IPS-20b (cell line): ENCODE measurements around the gene AGPAT3.

Source experiments
- H3K27ac ChIP-seq: one replicate; pipeline ENCODE4 v1.5.1; 2013; ENCODE audit warnings: low read length
- H3K27me3 ChIP-seq: 2 replicates; pipeline ENCODE4 v1.6.1; 2013; ENCODE audit warnings: mild to moderate bottlenecking, low read length, inconsistent platforms; ENCODE audit not compliant: insufficient read depth
- H3K36me3 ChIP-seq: 2 replicates; pipeline ENCODE4 v1.6.1; 2013; ENCODE audit warnings: low read depth, mild to moderate bottlenecking, inconsistent platforms, low read length, moderate library complexity; ENCODE audit not compliant: insufficient read depth
- H3K4me1 ChIP-seq: 2 replicates; pipeline ENCODE4 v1.6.1; 2013; ENCODE audit warnings: mild to moderate bottlenecking, control low read depth, inconsistent platforms, low read length, moderate library complexity; ENCODE audit not compliant: insufficient read depth
- H3K4me3 ChIP-seq: 2 replicates; pipeline ENCODE4 v1.5.1; 2013; ENCODE audit warnings: mild to moderate bottlenecking, low read length, inconsistent platforms
- H3K9ac ChIP-seq: 2 replicates; pipeline ENCODE4 v1.6.1; 2013; ENCODE audit warnings: low read depth, mild to moderate bottlenecking, inconsistent platforms, low read length, moderate library complexity
- H3K9me3 ChIP-seq: 2 replicates; pipeline ENCODE4 v1.6.1; 2013; ENCODE audit warnings: mild to moderate bottlenecking, low read depth, low read length, inconsistent platforms; ENCODE audit not compliant: insufficient read depth

The AGPAT3 gene

DNA sequence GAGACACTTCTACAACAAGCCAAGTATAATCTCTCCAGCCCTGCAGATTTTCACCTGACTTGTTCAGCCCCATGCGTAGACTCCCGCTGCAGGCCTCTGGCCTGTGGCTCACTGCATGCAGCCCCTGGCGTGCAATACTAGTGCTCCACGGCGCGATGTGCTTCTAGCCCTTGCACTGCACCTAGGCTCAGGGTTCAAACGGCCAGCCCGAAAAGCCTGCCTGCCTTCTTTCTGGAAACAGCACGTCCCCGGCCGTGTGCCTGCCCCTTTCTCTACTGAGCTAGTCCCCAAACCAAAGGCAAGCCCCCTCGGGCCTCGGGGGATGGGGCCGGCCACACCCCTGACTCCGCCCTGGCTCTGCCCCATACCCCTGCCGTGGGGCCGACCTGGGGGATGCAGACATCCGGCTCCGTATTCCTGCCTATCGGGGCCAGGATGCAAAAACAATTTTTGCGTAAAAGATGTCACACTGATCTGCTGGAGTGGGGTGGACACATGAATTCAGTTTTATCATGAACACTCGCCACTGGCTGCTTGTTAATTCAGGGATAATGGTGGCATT is 120.7 kb downstream of the AGPAT3 start:
- Histone ChIP-seq H3K36me3 (no peaks in the 10 kb centered on the region), H3K27me3 (peaks cover 7% of the 10 kb centered on the region; the same call in 1 of the 2 replicates), H3K9me3 (no peaks in the 10 kb centered on the region), H3K4me3 (peak overlapping the region; percentile 70), H3K4me1 (peaks cover 3% of the 10 kb centered on the region; the same call in 1 of the 2 replicates), H3K9ac (peak overlapping the region; percentile 47), H3K27ac (no peak overlapping the region)

- peaks cover 7% of the 10 kb centered on the region; the same call in 1 of the 2 replicates for H3K27me3 ChIP-seq
- H3K4me1 ChIP-seq = peaks cover 3% of the 10 kb centered on the region; the same call in 1 of the 2 replicates
- peak overlapping the region; percentile 70; the same call in 1 of the 2 replicates for H3K4me3 ChIP-seq
- no peak overlapping the region for H3K27ac ChIP-seq
- peak overlapping the region; percentile 47; the same call in 1 of the 2 replicates for H3K9ac ChIP-seq
- no peaks in the 10 kb centered on the region for H3K36me3 ChIP-seq
- no peaks in the 10 kb centered on the region for H3K9me3 ChIP-seq
Measured at GRCh38 chr21:43986544-43987451, 121.8 kb downstream of the AGPAT3 start.

- Histone ChIP-seq H3K27me3 (peaks cover 7% of the 10 kb centered on the region; the same call in 1 of the 2 replicates), H3K4me1 (peaks cover 3% of the 10 kb centered on the region; the same call in 1 of the 2 replicates), H3K9me3 (no peaks in the 10 kb centered on the region), H3K9ac (no peak overlapping the region), H3K4me3 (no peak overlapping the region), H3K27ac (no peak overlapping the region), H3K36me3 (no peaks in the 10 kb centered on the region)
Measured at GRCh38 chr21:43987509-43987908, 122.5 kb downstream of the AGPAT3 start.

- Histone ChIP-seq H3K27me3 (peaks cover 7% of the 10 kb centered on the region; the same call in 1 of the 2 replicates), H3K4me1 (peaks cover 3% of the 10 kb centered on the region; the same call in 1 of the 2 replicates), H3K36me3 (no peaks in the 10 kb centered on the region), H3K4me3 (no peak overlapping the region), H3K9ac (no peak overlapping the region), H3K9me3 (no peaks in the 10 kb centered on the region), H3K27ac (no peak overlapping the region)
Measured at GRCh38 chr21:43988016-43988415, 123.0 kb downstream of the AGPAT3 start.

- peaks cover 7% of the 10 kb centered on the region; the same call in 1 of the 2 replicates for H3K27me3 ChIP-seq
- H3K4me3 ChIP-seq = no peak overlapping the region
- H3K9me3 ChIP-seq = no peaks in the 10 kb centered on the region
- no peak overlapping the region for H3K9ac ChIP-seq
- no peak overlapping the region for H3K27ac ChIP-seq
- peaks cover 3% of the 10 kb centered on the region; the same call in 1 of the 2 replicates for H3K4me1 ChIP-seq
- no peaks in the 10 kb centered on the region for H3K36me3 ChIP-seq
Measured at GRCh38 chr21:43988506-43989230, 123.6 kb downstream of the AGPAT3 start.

- Histone ChIP-seq H3K9me3 (no peaks in the 10 kb centered on the region), H3K36me3 (no peaks in the 10 kb centered on the region), H3K4me1 (peaks cover 3% of the 10 kb centered on the region; the same call in 1 of the 2 replicates), H3K27ac (no peak overlapping the region), H3K9ac (no peak overlapping the region), H3K27me3 (peaks cover 7% of the 10 kb centered on the region; the same call in 1 of the 2 replicates), H3K4me3 (no peak overlapping the region)
Measured at GRCh38 chr21:43989401-43989800, 124.4 kb downstream of the AGPAT3 start.

- Histone ChIP-seq H3K4me1 (no peaks in the 10 kb centered on the region), H3K27me3 (peaks cover under 1% of the 10 kb centered on the region; the same call in 1 of the 2 replicates), H3K36me3 (no peaks in the 10 kb centered on the region), H3K9ac (no peak overlapping the region), H3K4me3 (no peak overlapping the region), H3K27ac (no peak overlapping the region), H3K9me3 (no peaks in the 10 kb centered on the region)
Measured at GRCh38 chr21:43991447-43991991, 126.5 kb downstream of the AGPAT3 start.

GRCh38 chr21:43992121-43992520 is 127.1 kb downstream of the AGPAT3 start:
- Histone ChIP-seq H3K4me3 (no peak overlapping the region), H3K27me3 (no peaks in the 10 kb centered on the region), H3K9ac (no peak overlapping the region), H3K36me3 (no peaks in the 10 kb centered on the region), H3K9me3 (no peaks in the 10 kb centered on the region), H3K4me1 (no peaks in the 10 kb centered on the region), H3K27ac (no peak overlapping the region)

GRCh38 chr21:43993420-43993934 is 128.5 kb downstream of the AGPAT3 start:
- Histone ChIP-seq H3K4me1 (no peaks in the 10 kb centered on the region), H3K27me3 (no peaks in the 10 kb centered on the region), H3K36me3 (no peaks in the 10 kb centered on the region), H3K9me3 (no peaks in the 10 kb centered on the region), H3K27ac (no peak overlapping the region), H3K9ac (no peak overlapping the region), H3K4me3 (no peak overlapping the region)

- H3K4me1 ChIP-seq = no peaks in the 10 kb centered on the region
- H3K36me3 ChIP-seq = no peaks in the 10 kb centered on the region
- H3K4me3 ChIP-seq = no peak overlapping the region
- no peaks in the 10 kb centered on the region for H3K9me3 ChIP-seq
- H3K9ac ChIP-seq = no peak overlapping the region
- H3K27me3 ChIP-seq = no peaks in the 10 kb centered on the region
- no peak overlapping the region for H3K27ac ChIP-seq
Measured at GRCh38 chr21:43994085-43994484, 129.1 kb downstream of the AGPAT3 start.

DNA sequence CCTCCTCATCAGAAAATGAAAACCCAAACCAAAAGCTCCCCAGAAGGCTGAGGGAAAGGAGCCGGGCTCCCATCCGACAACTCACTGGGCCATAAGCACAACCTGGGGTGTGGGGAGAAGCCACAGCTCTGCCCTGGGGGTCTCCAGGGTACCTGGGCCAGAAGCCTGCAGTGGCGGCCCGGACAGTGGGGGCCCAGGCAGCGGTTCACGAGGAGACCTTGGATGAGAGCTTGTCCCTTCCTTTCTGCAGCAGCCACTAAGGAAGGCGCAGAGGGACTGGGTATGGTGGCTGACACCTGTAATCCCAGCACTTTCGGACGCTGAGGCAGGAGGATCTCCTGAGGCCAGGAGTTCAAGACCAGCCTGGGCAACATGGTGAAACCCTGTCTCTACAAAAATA is 129.6 kb downstream of the AGPAT3 start:
- H3K4me3 ChIP-seq = no peak overlapping the region
- H3K9ac ChIP-seq = no peak overlapping the region
- no peaks in the 10 kb centered on the region for H3K4me1 ChIP-seq
- no peaks in the 10 kb centered on the region for H3K36me3 ChIP-seq
- no peaks in the 10 kb centered on the region for H3K9me3 ChIP-seq
- H3K27me3 ChIP-seq = no peaks in the 10 kb centered on the region
- no peak overlapping the region for H3K27ac ChIP-seq
